Thyroid gland (tissue), 4 donors: ENCODE measurements around the gene PDE8A.

ENCODE experiments used
- CTCF ChIP-seq, 6 experiments: fragments of 200-600 bp in 3 of 6; fragments of 450-650 bp in 3 of 6; sonication (generic) in 3 of 6; IDR thresholded peaks; one replicate each; pipeline ENCODE4 v1.5.1; 2016 to 2019; ENCODE audit warnings: antibody characterized with exemption in 6 of 6, mild to moderate bottlenecking in 2 of 6, inconsistent platforms in 1 of 6, moderate library complexity in 1 of 6
- POLR2A ChIP-seq, 2 donors: fragments of 450-650 bp; IDR thresholded peaks; one replicate each; pipeline ENCODE4 v1.6.1; 2017; ENCODE audit warnings: antibody characterized with exemption in 2 of 2, mild to moderate bottlenecking in 2 of 2, moderate library complexity in 1 of 2

GRCh38 chr15:85063522-85064079 lies 81.9 kb downstream of the PDE8A start:
- TF ChIP-seq CTCF (IDR thresholded peaks at IDR 0.05) (no peak), POLR2A (IDR thresholded peaks at IDR 0.05) (no peak)
